Non-pigmented ciliary epithelial cell (primary cell): ENCODE measurements around the gene SHBG.
"Not testable (repeated sequence)": the region's sequence is repeated elsewhere in the genome, so short reads cannot be mapped to it uniquely, and the experiment has no call there.

Source experiments
- DNase-seq: peaks from one replicate; pipeline ENCODE4 v3.0.0-alpha.2; 2010; ENCODE audit warnings: low read depth

SHBG gene, protein sequence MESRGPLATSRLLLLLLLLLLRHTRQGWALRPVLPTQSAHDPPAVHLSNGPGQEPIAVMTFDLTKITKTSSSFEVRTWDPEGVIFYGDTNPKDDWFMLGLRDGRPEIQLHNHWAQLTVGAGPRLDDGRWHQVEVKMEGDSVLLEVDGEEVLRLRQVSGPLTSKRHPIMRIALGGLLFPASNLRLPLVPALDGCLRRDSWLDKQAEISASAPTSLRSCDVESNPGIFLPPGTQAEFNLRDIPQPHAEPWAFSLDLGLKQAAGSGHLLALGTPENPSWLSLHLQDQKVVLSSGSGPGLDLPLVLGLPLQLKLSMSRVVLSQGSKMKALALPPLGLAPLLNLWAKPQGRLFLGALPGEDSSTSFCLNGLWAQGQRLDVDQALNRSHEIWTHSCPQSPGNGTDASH

DNA sequence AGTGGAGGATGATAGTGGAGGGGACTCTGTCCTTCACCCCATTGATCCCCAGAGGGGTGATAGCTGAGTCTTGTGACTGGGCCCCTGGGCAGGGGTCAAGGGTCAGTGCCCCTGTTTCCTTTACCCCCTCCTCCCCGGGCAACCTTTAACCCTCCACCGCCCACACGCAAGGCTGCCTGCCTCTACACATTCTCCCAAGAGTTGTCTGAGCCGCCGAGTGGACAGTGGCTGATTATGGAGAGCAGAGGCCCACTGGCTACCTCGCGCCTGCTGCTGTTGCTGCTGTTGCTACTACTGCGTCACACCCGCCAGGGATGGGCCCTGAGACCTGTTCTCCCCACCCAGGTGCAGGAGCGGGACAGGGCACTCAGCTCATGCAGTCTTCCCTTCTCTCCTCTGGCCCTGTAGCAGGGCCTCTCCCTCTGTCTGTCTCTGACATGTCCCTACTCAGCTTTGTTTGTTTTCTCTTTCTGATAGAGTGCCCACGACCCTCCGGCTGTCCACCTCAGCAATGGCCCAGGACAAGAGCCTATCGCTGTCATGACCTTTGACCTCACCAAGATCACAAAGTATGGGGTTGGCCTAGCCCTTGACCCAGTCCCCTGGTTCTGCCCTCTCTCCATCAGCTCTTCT, at the start of gene SHBG:
TSS of gene SHBG (plus strand) at position 197 of the 633 bp plus-strand sequence. CDS start at position 235, 38 bp downstream.
- no peak for DNase-seq

DNA sequence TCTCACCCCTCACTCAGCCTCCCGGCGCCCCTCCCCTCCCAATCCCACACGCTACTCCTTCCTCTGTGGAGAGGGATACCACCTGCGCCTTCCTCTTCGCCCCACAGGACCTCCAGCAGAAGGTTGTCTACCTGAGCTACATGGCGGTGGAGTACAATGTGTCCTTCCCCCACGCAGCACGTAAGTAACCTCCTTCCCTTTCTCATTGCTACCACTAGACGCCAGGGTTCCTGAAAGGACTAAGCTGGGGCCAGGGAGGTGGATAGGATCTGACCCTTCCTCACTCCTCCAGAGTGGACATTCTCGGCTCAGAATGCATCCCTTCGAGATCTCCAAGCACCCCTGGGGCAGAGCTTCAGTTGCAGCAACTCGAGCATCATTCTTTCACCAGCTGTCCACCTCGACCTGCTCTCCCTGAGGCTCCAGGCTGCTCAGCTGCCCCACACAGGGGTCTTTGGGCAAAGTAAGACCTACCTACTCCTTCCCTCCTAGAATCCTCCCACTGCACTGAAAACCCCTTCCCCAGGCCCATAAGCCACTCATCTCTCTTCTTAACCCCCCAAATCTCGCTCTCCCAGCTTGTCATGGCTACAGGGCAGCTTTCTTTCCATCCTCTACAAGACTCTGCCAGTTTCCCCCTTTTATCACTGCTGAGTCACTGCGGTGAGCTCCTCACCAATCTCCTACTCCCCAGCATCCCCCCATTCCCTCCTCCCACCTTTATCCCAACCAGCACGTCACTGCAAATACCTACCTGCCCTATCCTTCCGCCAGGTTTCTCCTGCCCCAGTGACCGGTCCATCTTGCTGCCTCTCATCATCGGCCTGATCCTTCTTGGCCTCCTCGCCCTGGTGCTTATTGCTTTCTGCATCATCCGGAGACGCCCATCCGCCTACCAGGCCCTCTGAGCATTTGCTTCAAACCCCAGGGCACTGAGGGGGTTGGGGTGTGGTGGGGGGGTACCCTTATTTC, 49.0 kb upstream of the SHBG start:
- DNase-seq: no peak

GRCh38 chr17:7582396-7583252, 47.3 kb upstream of the SHBG start:
- DNase-seq: no peak

DNA sequence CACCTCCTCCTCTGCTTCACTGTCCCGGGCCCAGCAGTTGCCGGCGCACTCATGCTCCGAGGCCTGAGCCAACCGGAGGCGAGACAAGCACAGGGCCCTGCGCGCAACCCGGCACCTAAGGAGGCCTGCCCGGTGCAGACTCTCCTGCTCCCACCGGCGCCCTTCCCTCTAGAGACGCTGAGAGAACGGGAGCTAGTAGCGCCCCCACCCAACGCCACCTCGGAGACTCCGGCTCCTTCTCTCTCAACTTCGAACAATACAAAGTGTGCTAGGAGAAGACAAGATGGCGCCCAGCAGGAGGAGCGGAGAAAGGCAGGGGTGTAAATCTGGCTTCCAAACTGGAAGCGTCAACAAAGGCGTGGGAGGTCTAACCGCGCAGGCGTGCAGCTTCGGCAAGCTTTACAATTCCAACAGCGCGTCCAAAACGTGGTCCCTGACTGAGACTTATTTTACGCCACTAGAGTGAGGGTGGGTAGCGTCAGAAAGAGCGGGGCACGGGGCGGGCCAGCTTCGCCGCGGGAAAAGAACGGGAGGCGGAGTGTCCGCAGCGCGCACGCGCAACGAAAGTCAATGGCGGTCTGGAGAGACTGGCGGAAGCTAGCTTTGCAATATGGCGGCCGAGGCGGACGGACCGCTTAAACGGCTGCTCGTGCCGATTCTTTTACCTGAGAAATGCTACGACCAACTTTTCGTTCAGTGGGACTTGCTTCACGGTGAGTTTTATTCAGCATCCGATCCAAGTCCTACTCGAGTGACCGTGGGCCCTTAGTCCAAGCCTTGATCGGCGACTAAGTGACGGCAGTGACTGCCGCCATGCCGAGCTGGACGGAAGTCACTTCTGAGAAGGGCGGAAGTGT, 46.5 kb upstream of the SHBG start, which contains the start of gene MPDU1:
TSS of gene MPDU1 (plus strand) at position 600 of the 857 bp plus-strand sequence. CDS start at position 611, 11 bp downstream.
- DNase-seq: peak; percentile 87

GRCh38 chr17:7586673-7587419, 43.1 kb upstream of the SHBG start:
- no peak for DNase-seq

- DNase-seq: peak; percentile 88
Measured at GRCh38 chr17:7587420-7588151, 42.3 kb upstream of the SHBG start.

DNA sequence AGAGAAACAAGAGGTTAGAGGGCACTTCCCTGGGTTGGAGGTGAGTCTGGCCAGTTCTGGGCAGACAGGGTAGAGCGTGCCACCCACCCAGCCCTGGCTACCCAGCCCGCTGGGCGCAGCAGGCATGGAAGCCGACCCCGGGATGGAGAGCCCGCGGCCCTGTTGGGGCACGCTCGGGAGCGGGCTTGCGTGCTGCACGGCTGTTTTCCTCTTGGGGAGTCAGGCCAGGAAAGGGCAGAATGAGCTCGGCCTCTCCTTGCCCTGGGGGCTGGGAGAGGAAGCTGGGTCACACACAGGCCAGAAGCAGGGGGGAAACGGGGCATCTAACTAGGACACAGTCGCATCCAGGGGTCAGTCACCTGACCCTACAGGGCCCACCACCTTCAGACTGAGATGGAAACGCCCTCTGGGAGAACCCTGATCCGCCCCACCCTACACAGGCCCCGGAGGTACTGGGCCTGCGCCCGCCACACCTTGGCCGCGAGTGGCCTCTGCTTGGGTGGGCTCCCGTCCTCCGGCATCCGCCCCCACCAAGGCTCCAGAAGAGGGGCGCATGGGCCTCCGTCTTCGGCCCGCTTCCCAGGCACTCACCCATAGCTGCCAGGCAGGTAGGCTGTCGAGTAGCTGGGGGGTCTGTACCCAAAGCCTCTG, 41.3 kb upstream of the SHBG start:
- DNase-seq: no peak

- no peak for DNase-seq
Measured at GRCh38 chr17:7589204-7589868, 40.6 kb upstream of the SHBG start.

DNA sequence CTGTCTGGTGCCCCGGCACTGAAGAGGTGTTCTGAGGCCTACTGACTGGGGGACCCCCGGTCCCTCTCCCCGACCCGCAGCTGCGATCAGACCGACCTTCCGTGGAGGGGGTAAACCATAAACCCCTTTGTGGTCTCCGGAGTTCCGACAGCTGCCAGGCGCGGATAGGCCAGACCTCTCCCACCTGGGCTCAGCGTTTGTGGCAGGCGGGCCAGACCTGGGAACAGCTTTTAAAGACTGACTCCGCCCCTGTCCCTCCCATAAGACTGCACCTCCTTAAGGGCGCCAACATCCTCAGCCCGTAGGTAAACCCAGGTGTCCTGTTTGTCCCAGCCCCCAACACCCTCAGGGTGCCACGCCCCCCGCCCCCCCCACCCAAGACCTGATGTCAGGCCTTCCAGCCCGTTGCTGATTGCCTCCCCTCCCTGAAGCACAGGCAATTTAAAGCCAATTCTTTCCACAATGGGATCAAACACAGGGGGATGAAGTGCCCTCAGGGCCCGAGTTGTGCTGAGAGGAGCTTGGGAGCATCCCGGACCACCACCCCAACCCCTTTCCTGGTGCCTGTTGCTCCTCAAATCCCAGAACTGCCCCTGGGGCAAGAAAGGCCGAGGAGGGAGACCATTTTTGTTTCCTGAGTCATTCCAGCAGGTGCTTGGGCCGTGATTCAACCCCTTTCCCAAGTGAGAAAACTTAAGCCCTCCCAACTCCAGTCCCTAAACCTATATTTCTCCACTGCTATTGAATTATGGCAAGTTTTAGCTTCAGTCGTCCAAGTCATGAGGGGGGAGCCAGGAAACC, 39.8 kb upstream of the SHBG start, which contains the start of gene SOX15:
TSS of gene SOX15 (minus strand) at position 204 of the 801 bp plus-strand sequence. CDS start 418 bp downstream, outside the sequence.
- no peak for DNase-seq

DNA sequence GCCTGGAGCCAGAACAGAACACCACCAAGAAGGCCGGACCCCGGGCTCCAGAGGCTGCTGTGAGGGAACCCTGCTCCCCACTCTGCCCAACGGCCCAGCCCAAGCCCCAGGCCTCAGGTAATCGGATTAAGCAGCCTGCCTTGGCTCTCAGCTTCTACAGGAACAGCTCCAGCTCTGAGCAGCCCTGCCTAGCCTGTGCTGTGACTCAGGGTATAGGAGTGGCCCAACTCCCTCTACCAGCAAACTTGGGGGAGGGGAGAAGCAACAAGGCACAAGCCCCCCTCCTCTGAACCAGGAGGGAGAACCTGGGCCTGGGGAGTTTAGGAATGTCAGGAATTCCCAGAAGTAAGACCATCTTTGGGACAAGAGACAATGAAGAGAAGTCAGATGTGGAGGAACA, 39.2 kb upstream of the SHBG start:
- peak; percentile 47 for DNase-seq

GRCh38 chr17:7591596-7591995, 38.3 kb upstream of the SHBG start:
- DNase-seq: no peak

- DNase-seq: no peak
Measured at GRCh38 chr17:7592422-7593021, 37.4 kb upstream of the SHBG start.

GRCh38 chr17:7593296-7593695, 36.6 kb upstream of the SHBG start:
- DNase-seq: no peak

DNA sequence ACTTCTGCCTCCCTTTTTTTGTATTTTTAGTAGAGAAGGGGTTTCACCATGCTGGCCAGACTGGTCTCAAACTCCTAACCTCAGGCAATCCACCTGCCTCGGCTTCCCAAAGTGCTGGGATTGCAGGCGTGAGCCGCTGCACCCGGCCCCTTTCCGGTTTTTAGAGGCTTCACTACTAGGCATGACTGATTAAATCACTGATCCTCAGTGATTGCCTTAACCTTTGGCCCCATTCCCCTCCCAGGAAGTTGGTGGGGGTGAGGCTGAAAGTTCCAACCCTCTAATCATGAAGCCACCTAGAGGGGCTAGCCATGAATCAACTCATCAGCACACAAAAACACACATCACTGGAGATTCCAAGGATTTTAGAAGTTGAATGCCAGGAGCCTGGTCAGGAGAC, 32.4 kb upstream of the SHBG start:
- not testable (repeated sequence) for DNase-seq

DNA sequence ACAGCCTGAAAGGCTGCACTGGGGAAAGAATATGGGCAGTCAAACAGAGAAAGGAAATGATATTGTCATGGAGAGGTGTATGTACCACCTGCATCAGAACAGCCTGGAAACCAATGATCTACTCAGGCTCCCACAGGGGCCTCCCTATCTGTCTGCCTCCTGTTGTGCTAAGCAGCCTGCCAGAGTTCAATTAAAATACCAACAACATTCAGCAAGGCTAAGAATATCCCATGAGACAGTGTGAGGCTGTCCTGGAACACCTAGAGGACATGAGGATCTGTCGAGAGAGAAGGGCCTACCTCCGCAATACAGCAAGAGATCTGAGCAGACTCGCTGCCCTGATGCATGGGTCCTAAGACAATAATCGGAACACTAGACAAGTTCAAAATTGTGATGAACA, 23.7 kb upstream of the SHBG start:
- no peak for DNase-seq

GRCh38 chr17:7610641-7611040, 19.3 kb upstream of the SHBG start:
- DNase-seq: no peak
